Body of pancreas (tissue), 4 donors: ENCODE results near the gene RTL5. TPM values are rescaled to one million over a fixed set of nuclear protein-coding genes. Genes with fewer than 3 reads are reported as not detected.
A peak's percentile ranks its signal among the peaks of the same experiment; 100 is the strongest.

Experiments used
- ATAC-seq: fragments of 150-250 bp; one replicate; pipeline ENCODE4 v1.9.1; 2016
- DNase-seq, 4 donors: peaks; one replicate each; pipeline ENCODE4 v3.0.0-alpha.2; 2019
- H3K27ac ChIP-seq, 4 donors: fragments of 200-600 bp; sonication (generic); 1 replicate in 3 of 4; 2 replicates in 1 of 4; pipeline versions ENCODE4 v1.5.1 to v1.6.1; 2016 to 2019; ENCODE audit warnings: mild to moderate bottlenecking in 1 of 4, mixed read lengths in 1 of 4, moderate library complexity in 1 of 4
- H3K27me3 ChIP-seq, 2 donors: fragments of 200-600 bp; sonication (generic); one replicate each; pipeline ENCODE4 v1.6.0; 2016; ENCODE audit warnings: mild to moderate bottlenecking in 1 of 2
- H3K36me3 ChIP-seq, 2 donors: fragments of 200-600 bp; sonication (generic); replicated peaks in 1 of 2; 2 replicates each; pipeline ENCODE4 v1.5.1; 2016; ENCODE audit warnings: low read depth in 2 of 2; ENCODE audit not compliant: insufficient read depth in 1 of 2
- H3K4me1 ChIP-seq: fragments of 200-600 bp; sonication (generic); one replicate; pipeline ENCODE4 v1.6.0; 2016
- H3K4me3 ChIP-seq, 2 donors: fragments of 200-600 bp; sonication (generic); 1 replicate in 1 of 2; 2 replicates in 1 of 2; pipeline ENCODE4 v1.5.1; 2016 to 2019
- H3K9me3 ChIP-seq, 3 donors: fragments of 200-600 bp; sonication (generic); 1 replicate in 2 of 3; 2 replicates in 1 of 3; pipeline ENCODE4 v1.5.1; 2016
- POLR2A ChIP-seq, 3 donors: fragments of 450-650 bp; IDR thresholded peaks; one replicate each; pipeline ENCODE4 v1.6.1; 2016; ENCODE audit warnings: antibody characterized with exemption in 3 of 3, mild to moderate bottlenecking in 2 of 3
- whole genome bisulfite sequencing, 2 donors: methylation state at CpG; one replicate each; pipeline ENCODE4 v1.1.5; 2017; 5-methylcytosine and 5-hydroxymethylcytosine counted together
- intact Hi-C: fragments of 100-400 bp; cut with DNase I; formaldehyde crosslinking; loops from one replicate; pipeline ENCODE4 v1.15.1; 2023
- total RNA-seq, 2 donors: library from RNA; depleted of rRNA; stranded (reverse); fragments of >200 nt; gene quantifications; one replicate each; pipeline ENCODE4 v1.1.0, GENCODE V29; 2016
- TF ChIP-seq, protein P1 (sequence below), 7 experiments: fragments of 450-650 bp in 4 of 7; fragments of 200-600 bp in 3 of 7; sonication (generic) in 3 of 7; IDR thresholded peaks; one replicate each; pipeline ENCODE4 v1.5.1; 2016 to 2019; ENCODE audit warnings: antibody characterized with exemption in 7 of 7

RTL5 gene
- total RNA-seq, 2 donors from 2014 or later = 1.6 to 2.3 TPM

DNA sequence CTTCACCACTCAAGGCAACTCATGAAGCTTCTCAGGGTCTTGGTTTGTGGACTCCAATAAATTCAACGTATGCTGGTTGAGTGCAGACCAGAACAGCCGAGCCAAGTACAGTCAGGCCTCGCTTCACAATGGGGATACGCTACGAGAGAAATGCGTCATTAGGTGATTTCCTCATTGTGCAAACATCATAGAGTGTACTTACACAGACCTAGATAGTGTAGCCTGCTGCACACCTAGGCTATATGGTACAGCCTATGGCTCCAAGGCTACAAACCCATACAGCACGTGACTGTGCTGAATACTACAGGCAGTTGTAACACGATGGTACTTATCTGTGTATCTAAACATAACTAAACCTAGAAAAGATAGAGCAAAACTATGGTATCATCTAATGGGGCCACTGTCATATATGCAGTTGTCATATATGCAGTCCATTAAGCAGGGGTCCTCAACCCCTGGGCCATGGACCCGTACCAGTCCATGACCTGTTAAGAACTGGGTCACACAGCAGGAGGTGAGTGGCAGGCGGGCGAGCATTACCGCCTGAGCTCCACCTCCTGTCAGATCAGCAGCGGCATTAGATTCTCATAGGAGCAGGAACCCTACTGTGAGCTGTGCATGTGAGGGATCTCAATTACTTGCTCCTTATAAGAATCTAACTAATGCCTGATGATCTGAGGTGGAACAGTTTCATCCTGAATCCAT is 31.5 kb downstream of the RTL5 start:
- no peak for DNase-seq
- no peak overlapping the region for H3K4me3 ChIP-seq
- peak overlapping the region in 1 of 4 donors; percentile 25 for H3K27ac ChIP-seq
- H3K27me3 ChIP-seq = no peaks in the 10 kb centered on the region
- no peaks in the 10 kb centered on the region for H3K9me3 ChIP-seq
- intact Hi-C loops = no loop called here
- WGBS, 2 donors = 81 to 91% methylated on average over 9 to 13 of the region's 13 CpGs
- H3K4me1 ChIP-seq = peaks cover 6% of the 10 kb centered on the region
- H3K36me3 ChIP-seq = no peaks in the 10 kb centered on the region
- no peak for TF ChIP-seq POLR2A (IDR thresholded peaks at IDR 0.05)
- TF ChIP-seq, protein P1, sequence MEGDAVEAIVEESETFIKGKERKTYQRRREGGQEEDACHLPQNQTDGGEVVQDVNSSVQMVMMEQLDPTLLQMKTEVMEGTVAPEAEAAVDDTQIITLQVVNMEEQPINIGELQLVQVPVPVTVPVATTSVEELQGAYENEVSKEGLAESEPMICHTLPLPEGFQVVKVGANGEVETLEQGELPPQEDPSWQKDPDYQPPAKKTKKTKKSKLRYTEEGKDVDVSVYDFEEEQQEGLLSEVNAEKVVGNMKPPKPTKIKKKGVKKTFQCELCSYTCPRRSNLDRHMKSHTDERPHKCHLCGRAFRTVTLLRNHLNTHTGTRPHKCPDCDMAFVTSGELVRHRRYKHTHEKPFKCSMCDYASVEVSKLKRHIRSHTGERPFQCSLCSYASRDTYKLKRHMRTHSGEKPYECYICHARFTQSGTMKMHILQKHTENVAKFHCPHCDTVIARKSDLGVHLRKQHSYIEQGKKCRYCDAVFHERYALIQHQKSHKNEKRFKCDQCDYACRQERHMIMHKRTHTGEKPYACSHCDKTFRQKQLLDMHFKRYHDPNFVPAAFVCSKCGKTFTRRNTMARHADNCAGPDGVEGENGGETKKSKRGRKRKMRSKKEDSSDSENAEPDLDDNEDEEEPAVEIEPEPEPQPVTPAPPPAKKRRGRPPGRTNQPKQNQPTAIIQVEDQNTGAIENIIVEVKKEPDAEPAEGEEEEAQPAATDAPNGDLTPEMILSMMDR (IDR thresholded peaks at IDR 0.05) = no peak
- ATAC-seq = no peak

DNA sequence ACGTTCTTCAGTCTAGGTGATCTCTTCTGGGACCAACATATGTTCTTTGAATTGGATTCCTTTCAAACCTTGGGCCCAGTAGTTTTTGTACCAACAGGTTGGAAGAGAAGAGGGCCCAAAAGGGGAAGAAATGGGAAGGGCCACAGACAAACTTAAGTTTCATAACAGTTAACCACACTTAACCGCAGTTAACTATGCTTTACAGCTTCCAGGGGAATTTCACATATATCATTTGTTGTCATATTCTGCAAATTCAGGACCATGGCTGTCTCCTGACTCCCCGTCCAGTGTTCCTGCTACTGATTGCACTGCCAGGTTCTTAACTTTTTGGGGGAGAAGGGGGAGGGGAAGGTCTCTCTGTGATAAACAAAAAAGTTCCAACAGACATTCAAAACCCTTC is 34.6 kb downstream of the RTL5 start:
- H3K27ac ChIP-seq = no peak overlapping the region
- H3K36me3 ChIP-seq = no peaks in the 10 kb centered on the region
- DNase-seq (no peak), ATAC-seq (no peak)
- TF ChIP-seq, protein P1 (IDR thresholded peaks at IDR 0.05) = no peak
- H3K4me1 ChIP-seq = no peaks in the 10 kb centered on the region
- no peak overlapping the region for H3K4me3 ChIP-seq
- intact Hi-C loops = no loop called here
- WGBS, 2 donors = 59 to 66% methylated on average over 3 of the region's 3 CpGs
- no peaks in the 10 kb centered on the region for H3K27me3 ChIP-seq
- H3K9me3 ChIP-seq = no peaks in the 10 kb centered on the region

DNA sequence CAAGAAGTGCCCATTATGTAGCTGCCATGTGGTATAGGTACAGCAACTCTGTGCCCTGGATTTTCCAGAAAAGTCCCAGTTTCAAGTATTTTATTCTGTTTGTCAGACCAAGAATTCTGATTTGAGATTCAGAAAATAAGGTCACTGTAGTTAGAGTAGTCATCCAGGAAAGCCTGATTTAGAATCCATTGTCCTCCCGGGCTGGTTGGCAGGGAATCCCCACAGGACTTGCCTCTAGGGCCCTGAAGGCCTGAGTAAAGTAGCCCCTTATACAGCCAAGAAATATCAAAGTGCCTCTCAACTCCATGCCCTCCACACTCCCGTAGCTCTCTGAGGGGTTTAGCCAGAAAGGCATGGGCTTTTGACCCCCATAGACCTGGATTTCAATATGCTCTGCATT is 36.3 kb downstream of the RTL5 start:
- ATAC-seq (no peak), DNase-seq (no peak)
- 59% methylated on average over 2 of the region's 2 CpGs; no CpG with 5 or more reads in 1 of the 2 donors for WGBS, 2 donors
- no peak overlapping the region for H3K27ac ChIP-seq
- no peak overlapping the region for H3K4me3 ChIP-seq
- no peaks in the 10 kb centered on the region for H3K9me3 ChIP-seq
- H3K36me3 ChIP-seq = no peaks in the 10 kb centered on the region
- TF ChIP-seq, protein P1 (IDR thresholded peaks at IDR 0.05) = no peak
- no peak for TF ChIP-seq POLR2A (IDR thresholded peaks at IDR 0.05)
- intact Hi-C loops = no loop called here
- H3K4me1 ChIP-seq = no peaks in the 10 kb centered on the region
- no peaks in the 10 kb centered on the region for H3K27me3 ChIP-seq

DNA sequence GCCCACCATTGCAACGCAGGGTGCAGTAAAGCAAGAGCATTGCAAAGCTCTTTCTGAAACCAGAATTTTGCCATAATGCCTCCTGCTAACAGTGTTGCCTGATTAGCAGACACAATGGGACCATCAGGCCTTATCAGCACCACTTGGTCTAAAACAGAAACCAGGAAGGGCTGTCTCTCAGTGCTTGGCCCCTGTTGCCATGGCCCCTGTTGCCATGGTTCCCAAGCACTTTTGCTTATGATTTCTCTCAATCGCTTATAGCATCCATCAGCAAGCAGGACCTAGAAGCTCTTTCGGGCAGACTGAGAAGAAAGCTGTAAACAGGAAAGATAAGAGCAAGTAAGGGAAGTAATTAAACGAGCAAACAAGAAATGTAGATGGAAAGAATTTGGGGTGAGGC is 36.8 kb downstream of the RTL5 start:
- TF ChIP-seq, protein P1 (IDR thresholded peaks at IDR 0.05) = no peak
- TF ChIP-seq POLR2A (IDR thresholded peaks at IDR 0.05) = no peak
- DNase-seq (peak in 2 of 4 donors; percentile 14 to 21), ATAC-seq (no peak)
- H3K27ac ChIP-seq = no peak overlapping the region
- no peaks in the 10 kb centered on the region for H3K4me1 ChIP-seq
- no peaks in the 10 kb centered on the region for H3K27me3 ChIP-seq
- H3K9me3 ChIP-seq = no peaks in the 10 kb centered on the region
- intact Hi-C loops = no loop called here
- 43 to 58% methylated on average over 3 to 4 of the region's 4 CpGs for WGBS, 2 donors
- no peak overlapping the region for H3K4me3 ChIP-seq
- no peaks in the 10 kb centered on the region for H3K36me3 ChIP-seq

DNA sequence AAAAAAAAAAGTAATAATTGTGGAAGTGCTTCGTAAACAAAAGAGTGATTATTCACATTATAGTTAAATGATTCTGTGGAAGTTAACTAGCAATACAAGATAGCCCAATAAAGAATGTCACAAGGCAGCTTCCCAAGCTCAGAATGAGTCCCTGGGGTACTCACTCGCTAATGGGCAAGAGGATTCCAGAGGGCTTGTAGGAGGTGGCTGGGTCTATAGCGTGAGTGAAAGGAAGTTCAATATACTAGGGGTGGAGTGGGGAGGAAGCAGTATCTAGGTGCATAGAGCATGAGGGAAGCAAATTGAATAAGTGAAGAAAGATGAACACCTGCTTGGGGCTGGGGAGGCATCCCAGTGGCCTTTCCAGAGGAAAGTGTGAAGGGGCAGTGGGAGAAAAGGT is 42.5 kb downstream of the RTL5 start:
- ATAC-seq = no peak
- no peak for TF ChIP-seq POLR2A (IDR thresholded peaks at IDR 0.05)
- TF ChIP-seq, protein P1 (IDR thresholded peaks at IDR 0.05) = no peak
- 51 to 63% methylated on average over 3 of the region's 3 CpGs for WGBS, 2 donors

More for the DNA sequence above, 42.5 kb downstream of the RTL5 start:
- H3K27me3 ChIP-seq = no peaks in the 10 kb centered on the region
- no peak overlapping the region for H3K4me3 ChIP-seq
- DNase-seq = no peak
- no peaks in the 10 kb centered on the region for H3K4me1 ChIP-seq
- no peaks in the 10 kb centered on the region for H3K9me3 ChIP-seq
- H3K36me3 ChIP-seq = no peaks in the 10 kb centered on the region
- intact Hi-C loops = no loop called here
- no peak overlapping the region for H3K27ac ChIP-seq
